Measurements from ENCODE around the gene RTRAF.

DNA sequence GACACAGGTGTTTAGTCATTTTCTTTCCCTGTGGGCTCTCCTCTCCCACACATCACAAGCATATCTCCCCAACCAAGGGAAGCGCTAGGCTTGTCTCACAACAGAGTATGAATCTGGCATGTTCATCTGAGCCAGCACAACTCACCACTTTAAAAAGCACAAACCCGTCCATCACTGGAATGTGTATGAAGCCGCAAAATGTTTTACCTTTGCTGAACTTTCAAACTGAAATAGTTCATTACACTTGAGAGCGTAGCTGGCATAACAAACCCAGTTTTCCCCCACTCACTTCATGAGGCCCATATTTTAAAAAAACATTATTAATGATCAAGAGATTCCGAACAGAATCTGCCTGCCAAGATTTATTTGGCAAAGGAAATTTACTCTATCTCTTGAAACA is 63.7 kb downstream of the RTRAF start:
- TF ChIP-seq, protein P1, sequence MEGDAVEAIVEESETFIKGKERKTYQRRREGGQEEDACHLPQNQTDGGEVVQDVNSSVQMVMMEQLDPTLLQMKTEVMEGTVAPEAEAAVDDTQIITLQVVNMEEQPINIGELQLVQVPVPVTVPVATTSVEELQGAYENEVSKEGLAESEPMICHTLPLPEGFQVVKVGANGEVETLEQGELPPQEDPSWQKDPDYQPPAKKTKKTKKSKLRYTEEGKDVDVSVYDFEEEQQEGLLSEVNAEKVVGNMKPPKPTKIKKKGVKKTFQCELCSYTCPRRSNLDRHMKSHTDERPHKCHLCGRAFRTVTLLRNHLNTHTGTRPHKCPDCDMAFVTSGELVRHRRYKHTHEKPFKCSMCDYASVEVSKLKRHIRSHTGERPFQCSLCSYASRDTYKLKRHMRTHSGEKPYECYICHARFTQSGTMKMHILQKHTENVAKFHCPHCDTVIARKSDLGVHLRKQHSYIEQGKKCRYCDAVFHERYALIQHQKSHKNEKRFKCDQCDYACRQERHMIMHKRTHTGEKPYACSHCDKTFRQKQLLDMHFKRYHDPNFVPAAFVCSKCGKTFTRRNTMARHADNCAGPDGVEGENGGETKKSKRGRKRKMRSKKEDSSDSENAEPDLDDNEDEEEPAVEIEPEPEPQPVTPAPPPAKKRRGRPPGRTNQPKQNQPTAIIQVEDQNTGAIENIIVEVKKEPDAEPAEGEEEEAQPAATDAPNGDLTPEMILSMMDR (optimal IDR thresholded peaks at IDR 0.05 in 1 of 3, IDR thresholded peaks at IDR 0.05 in 1 of 3, conservative IDR thresholded peaks at IDR 0.05 in 1 of 3; ENCODE audit: extremely low read depth in 1 of 3, insufficient read depth in 2 of 3, low read length in 3 of 3): no peak
- TF ChIP-seq EZH2 (IDR thresholded peaks at IDR 0.05; ENCODE audit: low read length): no peak
